K562 (cell line): Measurements from ENCODE around the gene STK16. TPM values are rescaled to one million over a fixed set of nuclear protein-coding genes. Genes with fewer than 3 reads are reported as not detected.

Source experiments
- ATAC-seq: fragments of 200-7000 bp; cut with Tn5 transposase; 3 replicates; pipeline ENCODE4 v1.9.1; 2020; ENCODE audit warnings: moderate library complexity
- BruUV-seq: library from RNA; stranded (reverse); fragments of 400-500 nt; replicated peaks from 2 replicates; lab custom pipeline; 2021; lab: Mats Ljungman, UMichigan
- CTCF ChIA-PET: fragments of 300-600 bp; formaldehyde crosslinking; extraction: SDS; loops from one replicate; lab custom pipeline; 2021; ENCODE audit warnings: low intra/inter-chr PET ratio; lab: Yijun Ruan, JAX
- POLR2A ChIA-PET: fragments of 300-600, 350-650 bp; sonication (Branson Sonifier 250); formaldehyde crosslinking; extraction: SDS; loops from one replicate; lab custom pipeline; 2021; ENCODE audit warnings: antibody characterized with exemption, inconsistent platforms; lab: Yijun Ruan, JAX
- DNase-seq, 4 experiments: peaks; one replicate each; pipeline versions ENCODE4 v3.0.0 to v3.0.0-alpha.2; 2011 to 2018; ENCODE audit warnings: low spot score in 3 of 4, mixed read lengths in 3 of 4; ENCODE audit errors: extremely low read depth in 1 of 4
- FAIRE-seq: peaks from 2 replicates; lab custom pipeline; 2011; peaks lifted over from hg19 to GRCh38; lab: Jason Lieb, UNC
- H2AFZ ChIP-seq: 2 replicates; pipeline ENCODE4 v1.6.0; 2011; ENCODE audit warnings: low read depth, low read length, control low read depth, inconsistent platforms
- H3K27ac ChIP-seq: fragments of 200-600 bp; 3 replicates; pipeline ENCODE4 v1.8.0; 2011; ENCODE audit warnings: low read depth, mild to moderate bottlenecking, control low read depth, inconsistent platforms, low read length, moderate library complexity, mixed read lengths; ENCODE audit errors: extremely low read depth
- H3K27me3 ChIP-seq, 2 experiments: fragments of 300-600 bp in 1 of 2; 2 replicates in 1 of 2; 3 replicates in 1 of 2; pipeline versions ENCODE4 v1.6.0 to v1.8.0; 2011; ENCODE audit warnings: inconsistent platforms in 2 of 2, low read length in 2 of 2, mild to moderate bottlenecking in 1 of 2, mixed read lengths in 1 of 2, moderate library complexity in 1 of 2; ENCODE audit not compliant: control insufficient read depth in 2 of 2, insufficient read depth in 2 of 2
- H3K36me3 ChIP-seq: fragments of 300-600 bp; 3 replicates; pipeline ENCODE4 v1.8.0; 2011; ENCODE audit warnings: mild to moderate bottlenecking, low read length, inconsistent platforms; ENCODE audit not compliant: control insufficient read depth, insufficient read depth
- H3K4me1 ChIP-seq, 2 experiments: fragments of 200-600 bp in 1 of 2; replicated peaks in 1 of 2; 2 replicates in 1 of 2; 3 replicates in 1 of 2; pipeline versions ENCODE4 v1.5.1 to v1.8.0; 2011; ENCODE audit warnings: inconsistent platforms in 2 of 2, low read length in 2 of 2, mild to moderate bottlenecking in 1 of 2, mixed read lengths in 1 of 2, moderate library complexity in 1 of 2; ENCODE audit not compliant: control insufficient read depth in 2 of 2, insufficient read depth in 2 of 2
- H3K4me2 ChIP-seq: 2 replicates; pipeline ENCODE4 v1.6.1; 2011; ENCODE audit warnings: low read length, control low read depth, inconsistent platforms, mixed read lengths; ENCODE audit not compliant: insufficient read depth
- H3K4me3 ChIP-seq: fragments of 200-600 bp; sonication (generic), shearing (Covaris generic); 2 replicates; pipeline ENCODE4 v1.5.1; 2016; ENCODE audit warnings: control low read depth, inconsistent platforms
- H3K79me2 ChIP-seq: fragments of 200-600 bp; 3 replicates; pipeline ENCODE4 v1.8.0; 2011; ENCODE audit warnings: low read length, inconsistent platforms; ENCODE audit not compliant: control insufficient read depth, insufficient read depth
- H3K9ac ChIP-seq, 2 experiments: 2 replicates each; pipeline versions ENCODE4 v1.6.0 to v1.6.1; 2011; ENCODE audit warnings: low read depth in 2 of 2, low read length in 2 of 2, control low read depth in 1 of 2, inconsistent platforms in 1 of 2, mild to moderate bottlenecking in 1 of 2, mixed read lengths in 1 of 2; ENCODE audit not compliant: insufficient read depth in 1 of 2
- H3K9me1 ChIP-seq: one replicate; pipeline ENCODE4 v1.6.0; 2011; ENCODE audit warnings: inconsistent platforms, mild to moderate bottlenecking, low read length, moderate library complexity; ENCODE audit not compliant: control insufficient read depth, insufficient read depth
- H3K9me3 ChIP-seq: replicated peaks from 2 replicates; pipeline ENCODE4 v1.5.1; 2011; ENCODE audit warnings: low read depth, low read length, inconsistent platforms; ENCODE audit not compliant: control insufficient read depth, insufficient read depth
- H4K20me1 ChIP-seq: replicated peaks from 2 replicates; pipeline ENCODE4 v1.6.1; 2011; ENCODE audit warnings: low read length, inconsistent platforms, mixed read lengths; ENCODE audit not compliant: control insufficient read depth, insufficient read depth
- HDGF ChIP-seq: fragments of 450-650 bp; IDR thresholded peaks from 2 replicates; pipeline ENCODE4 v1.6.1; 2016
- KLF13 ChIP-seq: fragments of 450-650 bp; IDR thresholded peaks from 2 replicates; pipeline ENCODE4 v1.6.1; 2016; ENCODE audit warnings: missing genetic modification characterization, low read depth, mild to moderate bottlenecking, missing compliant biosample characterization, moderate library complexity, borderline replicate concordance
- SIRT6 ChIP-seq: IDR thresholded peaks from one replicate; pipeline ENCODE4 v1.6.1; 2012; ENCODE audit warnings: low read depth, mild to moderate bottlenecking, control low read depth, inconsistent platforms, low read length, moderate library complexity
- SNAPC5 ChIP-seq: fragments of 250-450 bp; sonication (Bioruptor Pico); IDR thresholded peaks from 2 replicates; pipeline ENCODE4 v1.8.0; 2021; ENCODE audit warnings: moderate library complexity, mild to moderate bottlenecking, inconsistent platforms
- TAF7 ChIP-seq: fragments of 450-650 bp; IDR thresholded peaks from 2 replicates; pipeline ENCODE4 v1.6.1; 2016; ENCODE audit warnings: missing genetic modification characterization, missing compliant biosample characterization
- ZNF347 ChIP-seq: fragments of 450-650 bp; formaldehyde crosslinking; IDR thresholded peaks from 2 replicates; pipeline ENCODE4 v1.4.0; 2020; ENCODE audit warnings: low read depth, mild to moderate bottlenecking, moderate library complexity
- WGBS: fragments of 100-300 bp; shearing (Covaris generic); methylation state at CpG from one replicate; pipeline ENCODE4 v1.1.6; 2016; ENCODE audit warnings: low coverage, mixed read lengths; ENCODE audit not compliant: insufficient coverage; ENCODE audit errors: missing lambda C conversion rate; 5-methylcytosine and 5-hydroxymethylcytosine counted together
- in situ Hi-C: fragments of 300-500 bp; cut with MboI; formaldehyde crosslinking; loops from 4 replicates; pipeline ENCODE4 v1.15.0; 2018; ENCODE audit warnings: inconsistent platforms, mixed read lengths
- intact Hi-C: fragments of 100-400 bp; cut with micrococcal nuclease; formaldehyde crosslinking; loops from 2 replicates; pipeline ENCODE4 v1.14.2; 2022
- polyA plus RNA-seq, 8 experiments: library from polyadenylated mRNA; depleted of rRNA in 4 of 8; stranded (reverse) in 5 of 8; unstranded in 3 of 8; fragments of >200 nt; fragmentation: Nextera tagmentation in 2 of 8; fragmentation: Illumina TruSeq in 1 of 8; extraction: Ambion mirVana in 2 of 8; extraction: Trizol in 1 of 8; gene quantifications; 2 replicates each; pipeline versions ENCODE4 v1.2.1 to v1.2.3, GENCODE V29; 2011 to 2014; ENCODE audit warnings: inconsistent platforms in 1 of 8, missing spikeins in 1 of 8
- total RNA-seq, 7 experiments: library from RNA; depleted of rRNA in 6 of 7; stranded (reverse); fragments of >200 nt in 6 of 7; fragmentation: Illumina TruSeq in 2 of 7; extraction: Trizol in 2 of 7; gene quantifications; 2 replicates each; pipeline versions ENCODE4 v1.2.1 to v1.2.3, GENCODE V29; 2011 to 2021; ENCODE audit warnings: low replicate concordance in 1 of 7
- TF ChIP-seq, protein P1 (sequence below): fragments of 450-650 bp; IDR thresholded peaks from 2 replicates; pipeline ENCODE4 v1.6.1; 2016; ENCODE audit warnings: mild to moderate bottlenecking, moderate library complexity
- TF ChIP-seq, protein P2 (sequence below): fragments of 250-450 bp; sonication (Bioruptor Pico); IDR thresholded peaks from 2 replicates; pipeline ENCODE4 v1.4.0; 2020; ENCODE audit warnings: mild to moderate bottlenecking

STK16 gene
- total and polyA plus RNA-seq, 9 of the 15 experiments (the other 6 are each of a cell fraction or from before 2014, with no cell fraction given): 5.4 to 36.2 (median 17.8) TPM

- intact Hi-C loops: no loop called here
- H2AFZ ChIP-seq: no peak overlapping the region
- no peaks in the 10 kb centered on the region for H4K20me1 ChIP-seq
- H3K4me1 ChIP-seq: peaks cover 5 to 10% of the 10 kb centered on the region in 2 experiments; a peak in 4 of 5 replicates
- CTCF ChIA-PET: no interaction called here
- no peak overlapping the region for H3K9ac ChIP-seq
- H3K9me1 ChIP-seq: no peaks in the 10 kb centered on the region
- no peak for ATAC-seq
- 85% methylated on average over 3 of the region's 3 CpGs for WGBS
- DNase-seq: no peak
- in situ Hi-C loops: no loop called here
- peaks cover 65% of the 10 kb centered on the region for H3K36me3 ChIP-seq
- H3K9me3 ChIP-seq: no peaks in the 10 kb centered on the region
- no peaks in the 10 kb centered on the region for H3K27me3 ChIP-seq
- no peak overlapping the region for H3K27ac ChIP-seq
- no peak overlapping the region for H3K4me2 ChIP-seq
- BruUV-seq: no TSS peak
- POLR2A ChIA-PET: interaction anchor here (0.9 kb wide), 1 partner anchor 10 kb away, joined by 3 read pairs; no protein-coding TSS in a partner anchor
- FAIRE-seq: no peak
- H3K4me3 ChIP-seq: no peak overlapping the region
- peaks cover 26% of the 10 kb centered on the region for H3K79me2 ChIP-seq
- TF ChIP-seq HDGF (no peak), TAF7 (no peak), ZNF347 (no peak), SNAPC5 (CRISPR knock-in tag) (no peak), SIRT6 (no peak), KLF13 (tag) (no peak)
- TF ChIP-seq, protein P1, sequence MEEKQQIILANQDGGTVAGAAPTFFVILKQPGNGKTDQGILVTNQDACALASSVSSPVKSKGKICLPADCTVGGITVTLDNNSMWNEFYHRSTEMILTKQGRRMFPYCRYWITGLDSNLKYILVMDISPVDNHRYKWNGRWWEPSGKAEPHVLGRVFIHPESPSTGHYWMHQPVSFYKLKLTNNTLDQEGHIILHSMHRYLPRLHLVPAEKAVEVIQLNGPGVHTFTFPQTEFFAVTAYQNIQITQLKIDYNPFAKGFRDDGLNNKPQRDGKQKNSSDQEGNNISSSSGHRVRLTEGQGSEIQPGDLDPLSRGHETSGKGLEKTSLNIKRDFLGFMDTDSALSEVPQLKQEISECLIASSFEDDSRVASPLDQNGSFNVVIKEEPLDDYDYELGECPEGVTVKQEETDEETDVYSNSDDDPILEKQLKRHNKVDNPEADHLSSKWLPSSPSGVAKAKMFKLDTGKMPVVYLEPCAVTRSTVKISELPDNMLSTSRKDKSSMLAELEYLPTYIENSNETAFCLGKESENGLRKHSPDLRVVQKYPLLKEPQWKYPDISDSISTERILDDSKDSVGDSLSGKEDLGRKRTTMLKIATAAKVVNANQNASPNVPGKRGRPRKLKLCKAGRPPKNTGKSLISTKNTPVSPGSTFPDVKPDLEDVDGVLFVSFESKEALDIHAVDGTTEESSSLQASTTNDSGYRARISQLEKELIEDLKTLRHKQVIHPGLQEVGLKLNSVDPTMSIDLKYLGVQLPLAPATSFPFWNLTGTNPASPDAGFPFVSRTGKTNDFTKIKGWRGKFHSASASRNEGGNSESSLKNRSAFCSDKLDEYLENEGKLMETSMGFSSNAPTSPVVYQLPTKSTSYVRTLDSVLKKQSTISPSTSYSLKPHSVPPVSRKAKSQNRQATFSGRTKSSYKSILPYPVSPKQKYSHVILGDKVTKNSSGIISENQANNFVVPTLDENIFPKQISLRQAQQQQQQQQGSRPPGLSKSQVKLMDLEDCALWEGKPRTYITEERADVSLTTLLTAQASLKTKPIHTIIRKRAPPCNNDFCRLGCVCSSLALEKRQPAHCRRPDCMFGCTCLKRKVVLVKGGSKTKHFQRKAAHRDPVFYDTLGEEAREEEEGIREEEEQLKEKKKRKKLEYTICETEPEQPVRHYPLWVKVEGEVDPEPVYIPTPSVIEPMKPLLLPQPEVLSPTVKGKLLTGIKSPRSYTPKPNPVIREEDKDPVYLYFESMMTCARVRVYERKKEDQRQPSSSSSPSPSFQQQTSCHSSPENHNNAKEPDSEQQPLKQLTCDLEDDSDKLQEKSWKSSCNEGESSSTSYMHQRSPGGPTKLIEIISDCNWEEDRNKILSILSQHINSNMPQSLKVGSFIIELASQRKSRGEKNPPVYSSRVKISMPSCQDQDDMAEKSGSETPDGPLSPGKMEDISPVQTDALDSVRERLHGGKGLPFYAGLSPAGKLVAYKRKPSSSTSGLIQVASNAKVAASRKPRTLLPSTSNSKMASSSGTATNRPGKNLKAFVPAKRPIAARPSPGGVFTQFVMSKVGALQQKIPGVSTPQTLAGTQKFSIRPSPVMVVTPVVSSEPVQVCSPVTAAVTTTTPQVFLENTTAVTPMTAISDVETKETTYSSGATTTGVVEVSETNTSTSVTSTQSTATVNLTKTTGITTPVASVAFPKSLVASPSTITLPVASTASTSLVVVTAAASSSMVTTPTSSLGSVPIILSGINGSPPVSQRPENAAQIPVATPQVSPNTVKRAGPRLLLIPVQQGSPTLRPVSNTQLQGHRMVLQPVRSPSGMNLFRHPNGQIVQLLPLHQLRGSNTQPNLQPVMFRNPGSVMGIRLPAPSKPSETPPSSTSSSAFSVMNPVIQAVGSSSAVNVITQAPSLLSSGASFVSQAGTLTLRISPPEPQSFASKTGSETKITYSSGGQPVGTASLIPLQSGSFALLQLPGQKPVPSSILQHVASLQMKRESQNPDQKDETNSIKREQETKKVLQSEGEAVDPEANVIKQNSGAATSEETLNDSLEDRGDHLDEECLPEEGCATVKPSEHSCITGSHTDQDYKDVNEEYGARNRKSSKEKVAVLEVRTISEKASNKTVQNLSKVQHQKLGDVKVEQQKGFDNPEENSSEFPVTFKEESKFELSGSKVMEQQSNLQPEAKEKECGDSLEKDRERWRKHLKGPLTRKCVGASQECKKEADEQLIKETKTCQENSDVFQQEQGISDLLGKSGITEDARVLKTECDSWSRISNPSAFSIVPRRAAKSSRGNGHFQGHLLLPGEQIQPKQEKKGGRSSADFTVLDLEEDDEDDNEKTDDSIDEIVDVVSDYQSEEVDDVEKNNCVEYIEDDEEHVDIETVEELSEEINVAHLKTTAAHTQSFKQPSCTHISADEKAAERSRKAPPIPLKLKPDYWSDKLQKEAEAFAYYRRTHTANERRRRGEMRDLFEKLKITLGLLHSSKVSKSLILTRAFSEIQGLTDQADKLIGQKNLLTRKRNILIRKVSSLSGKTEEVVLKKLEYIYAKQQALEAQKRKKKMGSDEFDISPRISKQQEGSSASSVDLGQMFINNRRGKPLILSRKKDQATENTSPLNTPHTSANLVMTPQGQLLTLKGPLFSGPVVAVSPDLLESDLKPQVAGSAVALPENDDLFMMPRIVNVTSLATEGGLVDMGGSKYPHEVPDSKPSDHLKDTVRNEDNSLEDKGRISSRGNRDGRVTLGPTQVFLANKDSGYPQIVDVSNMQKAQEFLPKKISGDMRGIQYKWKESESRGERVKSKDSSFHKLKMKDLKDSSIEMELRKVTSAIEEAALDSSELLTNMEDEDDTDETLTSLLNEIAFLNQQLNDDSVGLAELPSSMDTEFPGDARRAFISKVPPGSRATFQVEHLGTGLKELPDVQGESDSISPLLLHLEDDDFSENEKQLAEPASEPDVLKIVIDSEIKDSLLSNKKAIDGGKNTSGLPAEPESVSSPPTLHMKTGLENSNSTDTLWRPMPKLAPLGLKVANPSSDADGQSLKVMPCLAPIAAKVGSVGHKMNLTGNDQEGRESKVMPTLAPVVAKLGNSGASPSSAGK: no peak
- TF ChIP-seq, protein P2, sequence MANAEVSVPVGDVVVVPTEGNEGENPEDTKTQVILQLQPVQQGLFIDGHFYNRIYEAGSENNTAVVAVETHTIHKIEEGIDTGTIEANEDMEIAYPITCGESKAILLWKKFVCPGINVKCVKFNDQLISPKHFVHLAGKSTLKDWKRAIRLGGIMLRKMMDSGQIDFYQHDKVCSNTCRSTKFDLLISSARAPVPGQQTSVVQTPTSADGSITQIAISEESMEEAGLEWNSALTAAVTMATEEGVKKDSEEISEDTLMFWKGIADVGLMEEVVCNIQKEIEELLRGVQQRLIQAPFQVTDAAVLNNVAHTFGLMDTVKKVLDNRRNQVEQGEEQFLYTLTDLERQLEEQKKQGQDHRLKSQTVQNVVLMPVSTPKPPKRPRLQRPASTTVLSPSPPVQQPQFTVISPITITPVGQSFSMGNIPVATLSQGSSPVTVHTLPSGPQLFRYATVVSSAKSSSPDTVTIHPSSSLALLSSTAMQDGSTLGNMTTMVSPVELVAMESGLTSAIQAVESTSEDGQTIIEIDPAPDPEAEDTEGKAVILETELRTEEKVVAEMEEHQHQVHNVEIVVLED (CRISPR knock-in tag): no peak
These were observed 10.9 kb upstream of the STK16 start for GRCh38 chr2:219234331-219234730.
